Thoracic aorta (tissue), 2 donors: ENCODE data around the gene SEZ6. TPM values are rescaled to one million over a fixed set of nuclear protein-coding genes. Genes with fewer than 3 reads are reported as not detected.

Source experiments
- ATAC-seq: fragments of 150-250 bp; one replicate; pipeline ENCODE4 v1.8.0; 2017; ENCODE audit warnings: low read depth; ENCODE audit not compliant: insufficient number of reproducible peaks, low FRiP score
- DNase-seq: peaks from one replicate; pipeline ENCODE4 v3.0.0-alpha.2; 2020; ENCODE audit warnings: low spot score
- H3K27ac ChIP-seq, 2 donors: fragments of 200-600 bp; sonication (generic); 1 replicate in 1 of 2; 2 replicates in 1 of 2; pipeline ENCODE4 v1.5.1; 2016; ENCODE audit warnings: mild to moderate bottlenecking in 2 of 2, moderate library complexity in 2 of 2
- H3K27me3 ChIP-seq: fragments of 200-600 bp; sonication (generic); replicated peaks from 2 replicates; pipeline ENCODE4 v1.6.0; 2016; ENCODE audit warnings: mild to moderate bottlenecking; ENCODE audit not compliant: insufficient read depth
- H3K36me3 ChIP-seq: fragments of 200-600 bp; sonication (generic); one replicate; pipeline ENCODE4 v1.5.1; 2016
- H3K4me1 ChIP-seq, 2 donors: fragments of 200-600 bp; sonication (generic); 1 replicate in 1 of 2; 2 replicates in 1 of 2; pipeline versions ENCODE4 v1.5.1 to v1.6.0; 2016; ENCODE audit warnings: low read depth in 2 of 2, mild to moderate bottlenecking in 1 of 2; ENCODE audit not compliant: control insufficient read depth in 1 of 2
- H3K4me3 ChIP-seq: fragments of 200-600 bp; sonication (generic); 2 replicates; pipeline ENCODE4 v1.5.1; 2016; ENCODE audit warnings: mild to moderate bottlenecking
- H3K9me3 ChIP-seq: fragments of 200-600 bp; sonication (generic); 2 replicates; pipeline ENCODE4 v1.5.1; 2016
- CTCF ChIP-seq: fragments of 200-600 bp; sonication (generic); IDR thresholded peaks from one replicate; pipeline ENCODE4 v1.5.1; 2019; ENCODE audit warnings: antibody characterized with exemption
- total RNA-seq, 2 donors: library from RNA; depleted of rRNA; stranded (reverse); fragments of >200 nt; gene quantifications; one replicate each; pipeline versions ENCODE4 v1.1.0 to v1.2.3, GENCODE V29; 2016

Gene SEZ6
- total RNA-seq, 2 donors from 2014 or later, result not detected

GRCh38 chr17:28960256-28961061, 45.4 kb downstream of the SEZ6 start:
- H3K36me3 ChIP-seq, result no peaks in the 10 kb centered on the region
- H3K27ac ChIP-seq, result no peak overlapping the region
- no peak overlapping the region for H3K4me3 ChIP-seq
- H3K4me1 ChIP-seq, result no peaks in the 10 kb centered on the region
- H3K9me3 ChIP-seq, result no peaks in the 10 kb centered on the region
- ATAC-seq (no peak), DNase-seq (no peak)
- no peaks in the 10 kb centered on the region for H3K27me3 ChIP-seq
- no peak for TF ChIP-seq CTCF

- Histone ChIP-seq H3K4me1 (no peaks in the 10 kb centered on the region), H3K4me3 (no peak overlapping the region), H3K9me3 (no peaks in the 10 kb centered on the region), H3K27me3 (no peaks in the 10 kb centered on the region), H3K27ac (no peak overlapping the region), H3K36me3 (no peaks in the 10 kb centered on the region)
- DNase-seq (no peak), ATAC-seq (no peak)
- TF ChIP-seq CTCF, result no peak
Measured at GRCh38 chr17:28959471-28959871, 46.4 kb downstream of the SEZ6 start.

GRCh38 chr17:28958820-28959455, 46.9 kb downstream of the SEZ6 start:
- ATAC-seq (no peak), DNase-seq (no peak)
- Histone ChIP-seq H3K27ac (no peak overlapping the region), H3K4me3 (no peak overlapping the region), H3K36me3 (no peaks in the 10 kb centered on the region), H3K9me3 (no peaks in the 10 kb centered on the region), H3K27me3 (no peaks in the 10 kb centered on the region), H3K4me1 (no peaks in the 10 kb centered on the region)
- no peak for TF ChIP-seq CTCF

- H3K27ac ChIP-seq, result no peak overlapping the region
- H3K4me3 ChIP-seq, result no peak overlapping the region
- no peaks in the 10 kb centered on the region for H3K9me3 ChIP-seq
- ATAC-seq (no peak), DNase-seq (no peak)
- H3K27me3 ChIP-seq, result no peaks in the 10 kb centered on the region
- H3K36me3 ChIP-seq, result no peaks in the 10 kb centered on the region
- peaks cover 0 to 5% of the 10 kb centered on the region in 2 donors for H3K4me1 ChIP-seq
- TF ChIP-seq CTCF, result no peak
Measured at GRCh38 chr17:28957992-28958355, 47.9 kb downstream of the SEZ6 start.

GRCh38 chr17:28957277-28957991, 48.4 kb downstream of the SEZ6 start:
- TF ChIP-seq CTCF, result no peak
- no peak overlapping the region for H3K27ac ChIP-seq
- H3K9me3 ChIP-seq, result no peaks in the 10 kb centered on the region
- H3K4me1 ChIP-seq, result peaks cover 0 to 10% of the 10 kb centered on the region in 2 donors
- no peak for ATAC-seq
- H3K36me3 ChIP-seq, result no peaks in the 10 kb centered on the region
- H3K27me3 ChIP-seq, result no peaks in the 10 kb centered on the region
- DNase-seq, result no peak
- no peak overlapping the region for H3K4me3 ChIP-seq
